GM23338 (cell line): ENCODE measurements around the gene SPTA1. TPM values are rescaled to one million over a fixed set of nuclear protein-coding genes. Genes with fewer than 3 reads are reported as not detected.

Source experiments
- ATAC-seq: fragments of 200-7000 bp; cut with Tn5 transposase; 3 replicates; pipeline ENCODE4 v1.9.1; 2020
- DNase-seq: peaks from one replicate; pipeline ENCODE4 v3.0.0-alpha.2; 2015; ENCODE audit warnings: low spot score
- H2AFZ ChIP-seq: fragments of 200-600 bp; sonication (generic); 2 replicates; pipeline ENCODE4 v1.8.0; 2016; ENCODE audit warnings: antibody characterized with exemption, mild to moderate bottlenecking, moderate library complexity
- H3F3A ChIP-seq: fragments of 200-600 bp; sonication (generic); replicated peaks from 2 replicates; pipeline ENCODE4 v1.8.0; 2017; ENCODE audit warnings: antibody characterized with exemption, mixed run types, low read depth
- H3K27ac ChIP-seq: fragments of 200-600 bp; sonication (generic); 2 replicates; pipeline ENCODE4 v1.6.1; 2016; ENCODE audit warnings: low read depth
- H3K27me3 ChIP-seq: fragments of 200-600 bp; sonication (generic); 2 replicates; pipeline ENCODE4 v1.8.0; 2016; ENCODE audit warnings: mild to moderate bottlenecking, mixed run types, moderate library complexity; ENCODE audit not compliant: insufficient read depth
- H3K36me3 ChIP-seq: fragments of 200-600 bp; sonication (generic); 2 replicates; pipeline ENCODE4 v1.8.0; 2016; ENCODE audit warnings: mild to moderate bottlenecking; ENCODE audit not compliant: insufficient read depth
- H3K4me1 ChIP-seq: fragments of 200-600 bp; sonication (generic); 2 replicates; pipeline ENCODE4 v1.8.0; 2016; ENCODE audit warnings: mild to moderate bottlenecking, moderate library complexity; ENCODE audit not compliant: insufficient read depth
- H3K4me2 ChIP-seq: fragments of 200-600 bp; sonication (generic); 2 replicates; pipeline ENCODE4 v1.7.1; 2017; ENCODE audit warnings: mixed run types
- H3K4me3 ChIP-seq: fragments of 200-600 bp; sonication (generic); 2 replicates; pipeline ENCODE4 v1.6.1; 2016; ENCODE audit warnings: mixed run types
- H3K79me2 ChIP-seq: fragments of 200-600 bp; sonication (generic); replicated peaks from 2 replicates; pipeline ENCODE4 v1.8.0; 2017; ENCODE audit warnings: mild to moderate bottlenecking; ENCODE audit not compliant: insufficient read depth
- H3K9me2 ChIP-seq: fragments of 200-600 bp; sonication (generic); 2 replicates; pipeline ENCODE4 v1.8.0; 2017; ENCODE audit not compliant: insufficient read depth
- H4K20me1 ChIP-seq: fragments of 200-600 bp; sonication (generic); replicated peaks from 2 replicates; pipeline ENCODE4 v1.8.0; 2017; ENCODE audit warnings: mild to moderate bottlenecking; ENCODE audit not compliant: insufficient read depth
- H3K27ac Mint-ChIP-seq: 2 replicates; pipeline ENCODE4 v1.8.0; 2020; ENCODE audit warnings: inconsistent platforms, mild to moderate bottlenecking, moderate library complexity, mixed read lengths
- H3K27me3 Mint-ChIP-seq: 3 replicates; pipeline ENCODE4 v1.8.0; 2022; ENCODE audit warnings: low read depth, mild to moderate bottlenecking, moderate library complexity, mixed read lengths, inconsistent platforms; ENCODE audit not compliant: insufficient read depth, poor library complexity
- H3K36me3 Mint-ChIP-seq: 3 replicates; pipeline ENCODE4 v1.8.0; 2021; ENCODE audit warnings: low read depth, mild to moderate bottlenecking, inconsistent platforms, moderate library complexity, mixed read lengths
- H3K4me1 Mint-ChIP-seq: 3 replicates; pipeline ENCODE4 v1.8.0; 2020; ENCODE audit warnings: mild to moderate bottlenecking, inconsistent platforms, mixed read lengths
- H3K4me3 Mint-ChIP-seq: 3 replicates; pipeline ENCODE4 v1.8.0; 2021; ENCODE audit warnings: moderate library complexity, mild to moderate bottlenecking, inconsistent platforms, mixed read lengths
- H3K9me3 Mint-ChIP-seq: 3 replicates; pipeline ENCODE4 v1.8.0; 2020; ENCODE audit warnings: moderate library complexity, mild to moderate bottlenecking, inconsistent platforms, mixed read lengths
- CREB1 ChIP-seq: fragments of 250-450 bp; sonication (Bioruptor Pico); IDR thresholded peaks from 2 replicates; pipeline ENCODE4 v1.5.0; 2020; ENCODE audit warnings: low read depth, mild to moderate bottlenecking, moderate library complexity
- NANOG ChIP-seq: IDR thresholded peaks from 2 replicates; pipeline ENCODE4 v1.6.1; 2016; ENCODE audit warnings: antibody characterized with exemption, borderline replicate concordance
- STAT1 ChIP-seq: IDR thresholded peaks from one replicate; pipeline ENCODE4 v1.6.1; 2016; ENCODE audit warnings: antibody characterized with exemption; ENCODE audit not compliant: unreplicated experiment
- ZNF114 ChIP-seq: fragments of 250-450 bp; sonication (Bioruptor Pico); IDR thresholded peaks from 2 replicates; pipeline ENCODE4 v1.5.0; 2020; ENCODE audit warnings: mild to moderate bottlenecking, moderate library complexity
- ZNF331 ChIP-seq: fragments of 250-450 bp; sonication (Bioruptor Pico); IDR thresholded peaks from 2 replicates; pipeline ENCODE4 v1.5.0; 2020; ENCODE audit warnings: low read depth, mild to moderate bottlenecking, moderate library complexity
- polyA plus RNA-seq: library from polyadenylated mRNA; unstranded; fragments of >200 nt; fragmentation: Nextera tagmentation; extraction: Ambion mirVana; gene quantifications from 2 replicates; pipeline ENCODE4 v1.2.1, GENCODE V29; 2016
- total RNA-seq: library from RNA; depleted of rRNA; stranded (reverse); fragments of >200 nt; shearing (Covaris generic); gene quantifications from 2 replicates; pipeline ENCODE4 v1.2.3, GENCODE V29; 2014
- TF ChIP-seq, protein P1 (sequence below): fragments of 250-450 bp; sonication (Bioruptor Pico); IDR thresholded peaks from 2 replicates; pipeline ENCODE4 v1.5.0; 2020; ENCODE audit warnings: mild to moderate bottlenecking, moderate library complexity
- TF ChIP-seq, protein P2 (sequence below): IDR thresholded peaks from 2 replicates; pipeline ENCODE4 v1.6.1; 2016; ENCODE audit warnings: antibody characterized with exemption
- TF ChIP-seq, protein P3 (sequence below): IDR thresholded peaks from one replicate; pipeline ENCODE4 v1.6.1; 2018; ENCODE audit warnings: antibody characterized with exemption; ENCODE audit not compliant: unreplicated experiment
- TF ChIP-seq, protein P4 (sequence below), 2 experiments: fragments of 200-600 bp in 1 of 2; sonication (generic) in 1 of 2; conservative IDR thresholded peaks; 2 replicates each; pipeline versions ENCODE4 v1.5.1 to v1.6.1; 2016 to 2017; ENCODE audit warnings: antibody characterized with exemption in 2 of 2, low read depth in 2 of 2, mild to moderate bottlenecking in 2 of 2, moderate library complexity in 1 of 2

The SPTA1 gene
- total and polyA plus RNA-seq, 2 experiments from 2014 or later, result not detected

DNA sequence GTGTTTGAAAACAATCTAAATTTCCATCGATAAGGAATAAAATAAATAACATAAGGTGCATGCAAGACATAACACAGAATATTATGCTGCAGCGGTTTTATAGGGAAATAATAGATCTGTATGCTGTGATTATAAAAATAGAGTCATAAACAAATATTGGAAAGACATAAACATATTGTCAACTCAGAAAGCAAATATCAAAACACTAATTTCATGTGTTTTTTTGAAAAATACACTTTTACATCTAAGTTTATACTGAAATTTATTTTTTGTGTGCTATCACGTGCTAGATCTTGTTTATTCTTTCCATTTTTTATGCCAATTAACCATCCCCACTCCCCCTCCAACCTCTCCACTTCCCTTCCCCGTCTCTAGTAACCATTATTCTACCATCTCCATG is 24.6 kb upstream of the SPTA1 start (continued):
- TF ChIP-seq, protein P1, sequence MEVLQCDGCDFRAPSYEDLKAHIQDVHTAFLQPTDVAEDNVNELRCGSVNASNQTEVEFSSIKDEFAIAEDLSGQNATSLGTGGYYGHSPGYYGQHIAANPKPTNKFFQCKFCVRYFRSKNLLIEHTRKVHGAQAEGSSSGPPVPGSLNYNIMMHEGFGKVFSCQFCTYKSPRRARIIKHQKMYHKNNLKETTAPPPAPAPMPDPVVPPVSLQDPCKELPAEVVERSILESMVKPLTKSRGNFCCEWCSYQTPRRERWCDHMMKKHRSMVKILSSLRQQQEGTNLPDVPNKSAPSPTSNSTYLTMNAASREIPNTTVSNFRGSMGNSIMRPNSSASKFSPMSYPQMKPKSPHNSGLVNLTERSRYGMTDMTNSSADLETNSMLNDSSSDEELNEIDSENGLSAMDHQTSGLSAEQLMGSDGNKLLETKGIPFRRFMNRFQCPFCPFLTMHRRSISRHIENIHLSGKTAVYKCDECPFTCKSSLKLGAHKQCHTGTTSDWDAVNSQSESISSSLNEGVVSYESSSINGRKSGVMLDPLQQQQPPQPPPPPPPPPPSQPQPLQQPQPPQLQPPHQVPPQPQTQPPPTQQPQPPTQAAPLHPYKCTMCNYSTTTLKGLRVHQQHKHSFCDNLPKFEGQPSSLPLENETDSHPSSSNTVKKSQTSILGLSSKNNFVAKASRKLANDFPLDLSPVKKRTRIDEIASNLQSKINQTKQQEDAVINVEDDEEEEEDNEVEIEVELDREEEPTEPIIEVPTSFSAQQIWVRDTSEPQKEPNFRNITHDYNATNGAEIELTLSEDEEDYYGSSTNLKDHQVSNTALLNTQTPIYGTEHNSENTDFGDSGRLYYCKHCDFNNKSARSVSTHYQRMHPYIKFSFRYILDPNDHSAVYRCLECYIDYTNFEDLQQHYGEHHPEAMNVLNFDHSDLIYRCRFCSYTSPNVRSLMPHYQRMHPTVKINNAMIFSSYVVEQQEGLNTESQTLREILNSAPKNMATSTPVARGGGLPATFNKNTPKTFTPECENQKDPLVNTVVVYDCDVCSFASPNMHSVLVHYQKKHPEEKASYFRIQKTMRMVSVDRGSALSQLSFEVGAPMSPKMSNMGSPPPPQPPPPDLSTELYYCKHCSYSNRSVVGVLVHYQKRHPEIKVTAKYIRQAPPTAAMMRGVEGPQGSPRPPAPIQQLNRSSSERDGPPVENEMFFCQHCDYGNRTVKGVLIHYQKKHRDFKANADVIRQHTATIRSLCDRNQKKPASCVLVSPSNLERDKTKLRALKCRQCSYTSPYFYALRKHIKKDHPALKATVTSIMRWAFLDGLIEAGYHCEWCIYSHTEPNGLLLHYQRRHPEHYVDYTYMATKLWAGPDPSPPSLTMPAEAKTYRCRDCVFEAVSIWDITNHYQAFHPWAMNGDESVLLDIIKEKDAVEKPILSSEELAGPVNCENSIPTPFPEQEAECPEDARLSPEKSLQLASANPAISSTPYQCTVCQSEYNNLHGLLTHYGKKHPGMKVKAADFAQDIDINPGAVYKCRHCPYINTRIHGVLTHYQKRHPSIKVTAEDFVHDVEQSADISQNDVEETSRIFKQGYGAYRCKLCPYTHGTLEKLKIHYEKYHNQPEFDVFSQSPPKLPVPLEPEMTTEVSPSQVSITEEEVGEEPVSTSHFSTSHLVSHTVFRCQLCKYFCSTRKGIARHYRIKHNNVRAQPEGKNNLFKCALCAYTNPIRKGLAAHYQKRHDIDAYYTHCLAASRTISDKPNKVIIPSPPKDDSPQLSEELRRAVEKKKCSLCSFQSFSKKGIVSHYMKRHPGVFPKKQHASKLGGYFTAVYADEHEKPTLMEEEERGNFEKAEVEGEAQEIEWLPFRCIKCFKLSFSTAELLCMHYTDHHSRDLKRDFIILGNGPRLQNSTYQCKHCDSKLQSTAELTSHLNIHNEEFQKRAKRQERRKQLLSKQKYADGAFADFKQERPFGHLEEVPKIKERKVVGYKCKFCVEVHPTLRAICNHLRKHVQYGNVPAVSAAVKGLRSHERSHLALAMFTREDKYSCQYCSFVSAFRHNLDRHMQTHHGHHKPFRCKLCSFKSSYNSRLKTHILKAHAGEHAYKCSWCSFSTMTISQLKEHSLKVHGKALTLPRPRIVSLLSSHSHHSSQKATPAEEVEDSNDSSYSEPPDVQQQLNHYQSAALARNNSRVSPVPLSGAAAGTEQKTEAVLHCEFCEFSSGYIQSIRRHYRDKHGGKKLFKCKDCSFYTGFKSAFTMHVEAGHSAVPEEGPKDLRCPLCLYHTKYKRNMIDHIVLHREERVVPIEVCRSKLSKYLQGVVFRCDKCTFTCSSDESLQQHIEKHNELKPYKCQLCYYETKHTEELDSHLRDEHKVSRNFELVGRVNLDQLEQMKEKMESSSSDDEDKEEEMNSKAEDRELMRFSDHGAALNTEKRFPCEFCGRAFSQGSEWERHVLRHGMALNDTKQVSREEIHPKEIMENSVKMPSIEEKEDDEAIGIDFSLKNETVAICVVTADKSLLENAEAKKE (CRISPR knock-in tag), result no peak
- TF ChIP-seq CREB1, result no peak
- TF ChIP-seq, protein P2, sequence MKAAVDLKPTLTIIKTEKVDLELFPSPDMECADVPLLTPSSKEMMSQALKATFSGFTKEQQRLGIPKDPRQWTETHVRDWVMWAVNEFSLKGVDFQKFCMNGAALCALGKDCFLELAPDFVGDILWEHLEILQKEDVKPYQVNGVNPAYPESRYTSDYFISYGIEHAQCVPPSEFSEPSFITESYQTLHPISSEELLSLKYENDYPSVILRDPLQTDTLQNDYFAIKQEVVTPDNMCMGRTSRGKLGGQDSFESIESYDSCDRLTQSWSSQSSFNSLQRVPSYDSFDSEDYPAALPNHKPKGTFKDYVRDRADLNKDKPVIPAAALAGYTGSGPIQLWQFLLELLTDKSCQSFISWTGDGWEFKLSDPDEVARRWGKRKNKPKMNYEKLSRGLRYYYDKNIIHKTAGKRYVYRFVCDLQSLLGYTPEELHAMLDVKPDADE, result no peak

DNA sequence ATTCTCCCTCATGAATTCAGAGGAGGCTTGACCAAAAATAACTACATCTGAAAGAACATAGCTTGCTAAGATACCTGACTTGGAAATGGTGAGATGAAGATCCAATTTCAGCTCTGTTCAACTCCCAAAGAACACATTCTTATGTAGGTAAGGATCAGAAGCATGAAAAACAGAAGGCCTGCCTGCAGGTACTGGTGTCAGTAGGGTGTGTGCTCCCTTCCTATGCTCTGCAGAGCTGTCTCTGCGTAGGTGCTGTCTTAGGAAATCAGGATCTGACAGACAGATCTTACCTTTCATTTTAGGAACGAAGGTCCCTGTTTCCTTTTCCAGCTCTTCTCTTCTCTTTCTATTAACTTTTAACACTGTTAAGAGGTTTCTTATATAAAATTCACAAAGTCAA is 19.6 kb upstream of the SPTA1 start:
- Histone ChIP-seq H2AFZ (0 out of 2 replicates have a peak overlapping the region, but pooled peaks have one; percentile 38), H3K4me1 (peaks cover 5% of the 10 kb centered on the region; the same call in 1 of the 2 replicates), H3K4me3 (no peak overlapping the region), H3K4me2 (no peak overlapping the region), H4K20me1 (no peaks in the 10 kb centered on the region), H3K27me3 (no peaks in the 10 kb centered on the region), H3K79me2 (no peaks in the 10 kb centered on the region), H3K9me2 (no peaks in the 10 kb centered on the region), H3F3A (no peaks in the 10 kb centered on the region), H3K27ac (no peak overlapping the region), H3K36me3 (no peaks in the 10 kb centered on the region)
- H3K27me3 Mint-ChIP-seq, result no peaks in the 10 kb centered on the region
- no peak for TF ChIP-seq ZNF114 (CRISPR knock-in tag)
- TF ChIP-seq, protein P3, sequence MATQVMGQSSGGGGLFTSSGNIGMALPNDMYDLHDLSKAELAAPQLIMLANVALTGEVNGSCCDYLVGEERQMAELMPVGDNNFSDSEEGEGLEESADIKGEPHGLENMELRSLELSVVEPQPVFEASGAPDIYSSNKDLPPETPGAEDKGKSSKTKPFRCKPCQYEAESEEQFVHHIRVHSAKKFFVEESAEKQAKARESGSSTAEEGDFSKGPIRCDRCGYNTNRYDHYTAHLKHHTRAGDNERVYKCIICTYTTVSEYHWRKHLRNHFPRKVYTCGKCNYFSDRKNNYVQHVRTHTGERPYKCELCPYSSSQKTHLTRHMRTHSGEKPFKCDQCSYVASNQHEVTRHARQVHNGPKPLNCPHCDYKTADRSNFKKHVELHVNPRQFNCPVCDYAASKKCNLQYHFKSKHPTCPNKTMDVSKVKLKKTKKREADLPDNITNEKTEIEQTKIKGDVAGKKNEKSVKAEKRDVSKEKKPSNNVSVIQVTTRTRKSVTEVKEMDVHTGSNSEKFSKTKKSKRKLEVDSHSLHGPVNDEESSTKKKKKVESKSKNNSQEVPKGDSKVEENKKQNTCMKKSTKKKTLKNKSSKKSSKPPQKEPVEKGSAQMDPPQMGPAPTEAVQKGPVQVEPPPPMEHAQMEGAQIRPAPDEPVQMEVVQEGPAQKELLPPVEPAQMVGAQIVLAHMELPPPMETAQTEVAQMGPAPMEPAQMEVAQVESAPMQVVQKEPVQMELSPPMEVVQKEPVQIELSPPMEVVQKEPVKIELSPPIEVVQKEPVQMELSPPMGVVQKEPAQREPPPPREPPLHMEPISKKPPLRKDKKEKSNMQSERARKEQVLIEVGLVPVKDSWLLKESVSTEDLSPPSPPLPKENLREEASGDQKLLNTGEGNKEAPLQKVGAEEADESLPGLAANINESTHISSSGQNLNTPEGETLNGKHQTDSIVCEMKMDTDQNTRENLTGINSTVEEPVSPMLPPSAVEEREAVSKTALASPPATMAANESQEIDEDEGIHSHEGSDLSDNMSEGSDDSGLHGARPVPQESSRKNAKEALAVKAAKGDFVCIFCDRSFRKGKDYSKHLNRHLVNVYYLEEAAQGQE, result no peak
- TF ChIP-seq, protein P2, result no peak
- no peak for TF ChIP-seq NANOG
- no peak for TF ChIP-seq STAT1
- no peak for TF ChIP-seq ZNF331 (CRISPR knock-in tag)
- TF ChIP-seq, protein P4, sequence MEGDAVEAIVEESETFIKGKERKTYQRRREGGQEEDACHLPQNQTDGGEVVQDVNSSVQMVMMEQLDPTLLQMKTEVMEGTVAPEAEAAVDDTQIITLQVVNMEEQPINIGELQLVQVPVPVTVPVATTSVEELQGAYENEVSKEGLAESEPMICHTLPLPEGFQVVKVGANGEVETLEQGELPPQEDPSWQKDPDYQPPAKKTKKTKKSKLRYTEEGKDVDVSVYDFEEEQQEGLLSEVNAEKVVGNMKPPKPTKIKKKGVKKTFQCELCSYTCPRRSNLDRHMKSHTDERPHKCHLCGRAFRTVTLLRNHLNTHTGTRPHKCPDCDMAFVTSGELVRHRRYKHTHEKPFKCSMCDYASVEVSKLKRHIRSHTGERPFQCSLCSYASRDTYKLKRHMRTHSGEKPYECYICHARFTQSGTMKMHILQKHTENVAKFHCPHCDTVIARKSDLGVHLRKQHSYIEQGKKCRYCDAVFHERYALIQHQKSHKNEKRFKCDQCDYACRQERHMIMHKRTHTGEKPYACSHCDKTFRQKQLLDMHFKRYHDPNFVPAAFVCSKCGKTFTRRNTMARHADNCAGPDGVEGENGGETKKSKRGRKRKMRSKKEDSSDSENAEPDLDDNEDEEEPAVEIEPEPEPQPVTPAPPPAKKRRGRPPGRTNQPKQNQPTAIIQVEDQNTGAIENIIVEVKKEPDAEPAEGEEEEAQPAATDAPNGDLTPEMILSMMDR (conservative IDR thresholded peaks at IDR 0.05; ENCODE audit: low read depth in 2 of 2), result no peak
- H3K9me3 Mint-ChIP-seq, result no peaks in the 10 kb centered on the region
- no peaks in the 10 kb centered on the region for H3K36me3 Mint-ChIP-seq
- no peak overlapping the region for H3K4me3 Mint-ChIP-seq
- ATAC-seq (peak; percentile 63), DNase-seq (peak; percentile 11)
- peaks cover 3% of the 10 kb centered on the region; the same call in 1 of the 3 replicates for H3K4me1 Mint-ChIP-seq
- no peak overlapping the region for H3K27ac Mint-ChIP-seq
